Calu3 (cell line): Measurements from ENCODE around the gene MLANA. TPM values are rescaled to one million over a fixed set of nuclear protein-coding genes. Genes with fewer than 3 reads are reported as not detected.

Experiments
- BruUV-seq: library from RNA; stranded (reverse); fragments of 400-500 nt; replicated peaks from 2 replicates; lab custom pipeline; 2021; lab: Mats Ljungman, UMichigan
- CTCF ChIA-PET: fragments of 300-600 bp; sonication (Branson Sonifier 250); formaldehyde crosslinking; loops from one replicate; lab custom pipeline; 2022; ENCODE audit warnings: antibody characterized with exemption; lab: Charles Lee
- DNase-seq: peaks from one replicate; pipeline ENCODE4 v3.0.0; 2022
- H3K27ac Mint-ChIP-seq: one replicate; pipeline ENCODE4 v1.8.0; 2022; ENCODE audit warnings: mixed read lengths; ENCODE audit not compliant: unreplicated experiment
- H3K27me3 Mint-ChIP-seq: one replicate; pipeline ENCODE4 v1.8.0; 2022; ENCODE audit warnings: mixed read lengths; ENCODE audit not compliant: unreplicated experiment
- H3K36me3 Mint-ChIP-seq: one replicate; pipeline ENCODE4 v1.8.0; 2022; ENCODE audit warnings: mild to moderate bottlenecking, moderate library complexity, mixed read lengths; ENCODE audit not compliant: insufficient read depth, unreplicated experiment
- H3K4me1 Mint-ChIP-seq: one replicate; pipeline ENCODE4 v1.8.0; 2022; ENCODE audit warnings: mild to moderate bottlenecking, low read depth, mixed read lengths; ENCODE audit not compliant: unreplicated experiment
- H3K4me3 Mint-ChIP-seq: one replicate; pipeline ENCODE4 v1.8.0; 2022; ENCODE audit warnings: mild to moderate bottlenecking, low read depth, moderate library complexity, mixed read lengths; ENCODE audit not compliant: unreplicated experiment
- H3K9me3 Mint-ChIP-seq: one replicate; pipeline ENCODE4 v1.8.0; 2022; ENCODE audit warnings: low read depth, mixed read lengths; ENCODE audit not compliant: unreplicated experiment
- CTCF ChIP-seq: fragments of 200-600 bp; IDR thresholded peaks from one replicate; pipeline ENCODE4 v1.8.0; 2022; ENCODE audit warnings: antibody characterized with exemption; ENCODE audit not compliant: unreplicated experiment
- intact Hi-C: fragments of 100-400 bp; cut with micrococcal nuclease; formaldehyde crosslinking; loops from one replicate; pipeline ENCODE4 v1.10.0; 2022; ENCODE audit not compliant: unreplicated experiment
- total RNA-seq: library from RNA; stranded (reverse); gene quantifications from 2 replicates; pipeline ENCODE4 v1.2.3, GENCODE V29; 2022

MLANA gene
- total RNA-seq, 1 experiment from 2014 or later: not detected

- Mint-ChIP-seq H3K27me3 (no peaks in the 10 kb centered on the region), H3K36me3 (no peaks in the 10 kb centered on the region), H3K4me1 (no peaks in the 10 kb centered on the region), H3K9me3 (no peaks in the 10 kb centered on the region), H3K4me3 (no peak overlapping the region), H3K27ac (no peak overlapping the region)
- intact Hi-C loops: no loop called here
- DNase-seq: no peak
- CTCF ChIA-PET: no interaction called here
- BruUV-seq: no TSS peak
- no peak for TF ChIP-seq CTCF
Observed at GRCh38 chr9:5931657-5932056, 41.0 kb downstream of the MLANA start.

GRCh38 chr9:5938449-5938848 is 47.8 kb downstream of the MLANA start:
- BruUV-seq: no TSS peak
- CTCF ChIA-PET: interaction anchor here (0.6 kb wide), 1 partner anchor 13 kb away, joined by 3 read pairs; no protein-coding TSS in a partner anchor
- Mint-ChIP-seq H3K27ac (no peak overlapping the region), H3K4me3 (no peak overlapping the region), H3K9me3 (no peaks in the 10 kb centered on the region), H3K27me3 (no peaks in the 10 kb centered on the region), H3K36me3 (no peaks in the 10 kb centered on the region), H3K4me1 (no peaks in the 10 kb centered on the region)
- TF ChIP-seq CTCF: no peak
- DNase-seq: no peak
- intact Hi-C loops: no loop called here

- no peaks in the 10 kb centered on the region for H3K36me3 Mint-ChIP-seq
- no peak overlapping the region for H3K4me3 Mint-ChIP-seq
- BruUV-seq: no TSS peak
- no peaks in the 10 kb centered on the region for H3K27me3 Mint-ChIP-seq
- no peak for TF ChIP-seq CTCF
- CTCF ChIA-PET: no interaction called here
- DNase-seq: no peak
- no peak overlapping the region for H3K27ac Mint-ChIP-seq
- H3K4me1 Mint-ChIP-seq: no peaks in the 10 kb centered on the region
- intact Hi-C loops: no loop called here
- H3K9me3 Mint-ChIP-seq: no peaks in the 10 kb centered on the region
Observed at GRCh38 chr9:5939530-5939929, 48.8 kb downstream of the MLANA start.

GRCh38 chr9:5941214-5941613 is 50.5 kb downstream of the MLANA start:
- DNase-seq: no peak
- H3K36me3 Mint-ChIP-seq: no peaks in the 10 kb centered on the region
- no peaks in the 10 kb centered on the region for H3K4me1 Mint-ChIP-seq
- no peak overlapping the region for H3K27ac Mint-ChIP-seq
- CTCF ChIA-PET: no interaction called here
- no peaks in the 10 kb centered on the region for H3K9me3 Mint-ChIP-seq
- no peaks in the 10 kb centered on the region for H3K27me3 Mint-ChIP-seq
- no peak for TF ChIP-seq CTCF
- intact Hi-C loops: no loop called here
- BruUV-seq: no TSS peak
- no peak overlapping the region for H3K4me3 Mint-ChIP-seq
